Thyroid gland (tissue), 4 donors: ENCODE measurements around the gene DOK7. TPM values are rescaled to one million over a fixed set of nuclear protein-coding genes. Genes with fewer than 3 reads are reported as not detected.

Source experiments
- DNase-seq, 2 donors: peaks; one replicate each; pipeline ENCODE4 v3.0.0-alpha.2; 2019
- H3K27ac ChIP-seq, 3 donors: fragments of 200-600 bp; sonication (generic); 1 replicate in 2 of 3; 2 replicates in 1 of 3; pipeline ENCODE4 v1.5.1; 2016 to 2019; ENCODE audit warnings: mild to moderate bottlenecking in 1 of 3, moderate library complexity in 1 of 3
- H3K27me3 ChIP-seq: fragments of 200-600 bp; sonication (generic); one replicate; pipeline ENCODE4 v1.5.1; 2019
- H3K36me3 ChIP-seq, 2 donors: fragments of 200-600 bp; sonication (generic); one replicate each; pipeline ENCODE4 v1.5.1; 2016 to 2019
- H3K4me1 ChIP-seq, 2 donors: fragments of 200-600 bp; sonication (generic); one replicate each; pipeline ENCODE4 v1.5.1; 2017 to 2019
- H3K4me3 ChIP-seq, 3 donors: fragments of 200-600 bp; sonication (generic); replicated peaks in 1 of 3; 1 replicate in 2 of 3; 2 replicates in 1 of 3; pipeline ENCODE4 v1.5.1; 2016; ENCODE audit warnings: mild to moderate bottlenecking in 1 of 3
- H3K9me3 ChIP-seq: fragments of 200-600 bp; sonication (generic); one replicate; pipeline ENCODE4 v1.5.1; 2017
- POLR2A ChIP-seq, 2 donors: fragments of 450-650 bp; IDR thresholded peaks; one replicate each; pipeline ENCODE4 v1.6.1; 2017; ENCODE audit warnings: antibody characterized with exemption in 2 of 2, mild to moderate bottlenecking in 2 of 2, moderate library complexity in 1 of 2
- WGBS, 2 donors: methylation state at CpG; one replicate each; pipeline ENCODE4 v1.1.5; 2017; 5-methylcytosine and 5-hydroxymethylcytosine counted together
- intact Hi-C: fragments of 100-400 bp; cut with DNase I; formaldehyde crosslinking; loops from one replicate; pipeline ENCODE4 v1.15.1; 2023
- total RNA-seq, 4 donors: library from RNA; depleted of rRNA; stranded (reverse); fragments of >200 nt; gene quantifications; one replicate each; pipeline ENCODE4 v1.2.3, GENCODE V29; 2016
- TF ChIP-seq, protein P1 (sequence below), 6 experiments: fragments of 200-600 bp in 3 of 6; fragments of 450-650 bp in 3 of 6; sonication (generic) in 3 of 6; IDR thresholded peaks; one replicate each; pipeline ENCODE4 v1.5.1; 2016 to 2019; ENCODE audit warnings: antibody characterized with exemption in 6 of 6, mild to moderate bottlenecking in 2 of 6, inconsistent platforms in 1 of 6, moderate library complexity in 1 of 6

The DOK7 gene
- total RNA-seq, 4 donors from 2014 or later: 0.25 to 2.7 (median 0.52) TPM

DNA sequence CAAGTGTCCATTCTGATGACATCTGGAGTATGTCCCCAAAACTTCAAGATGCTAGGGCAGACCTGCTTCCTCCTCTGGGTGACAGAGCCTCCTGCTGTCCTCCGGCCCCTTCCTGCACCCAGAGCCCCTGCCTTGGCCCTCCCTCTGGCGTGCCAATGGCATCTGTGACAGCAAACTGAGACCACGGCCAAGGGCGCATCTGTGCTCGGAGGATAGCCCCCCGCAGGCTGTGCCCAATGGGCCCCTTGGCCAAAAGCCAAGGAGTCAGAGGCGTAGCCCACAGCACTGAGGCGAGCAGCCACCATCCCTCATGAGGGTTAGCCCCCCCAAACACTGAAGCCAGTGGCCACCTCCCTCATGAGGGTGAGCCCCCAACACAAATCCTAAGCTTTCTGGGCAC is 61.2 kb downstream of the DOK7 start:
- no peaks in the 10 kb centered on the region for H3K4me1 ChIP-seq
- DNase-seq: no peak
- H3K27ac ChIP-seq: no peak overlapping the region
- H3K4me3 ChIP-seq: no peak overlapping the region
- peaks cover 42 to 51% of the 10 kb centered on the region in 2 donors for H3K36me3 ChIP-seq
- H3K27me3 ChIP-seq: no peaks in the 10 kb centered on the region
- intact Hi-C loops: no loop called here
- no peak for TF ChIP-seq POLR2A (IDR thresholded peaks at IDR 0.05)
- TF ChIP-seq, protein P1, sequence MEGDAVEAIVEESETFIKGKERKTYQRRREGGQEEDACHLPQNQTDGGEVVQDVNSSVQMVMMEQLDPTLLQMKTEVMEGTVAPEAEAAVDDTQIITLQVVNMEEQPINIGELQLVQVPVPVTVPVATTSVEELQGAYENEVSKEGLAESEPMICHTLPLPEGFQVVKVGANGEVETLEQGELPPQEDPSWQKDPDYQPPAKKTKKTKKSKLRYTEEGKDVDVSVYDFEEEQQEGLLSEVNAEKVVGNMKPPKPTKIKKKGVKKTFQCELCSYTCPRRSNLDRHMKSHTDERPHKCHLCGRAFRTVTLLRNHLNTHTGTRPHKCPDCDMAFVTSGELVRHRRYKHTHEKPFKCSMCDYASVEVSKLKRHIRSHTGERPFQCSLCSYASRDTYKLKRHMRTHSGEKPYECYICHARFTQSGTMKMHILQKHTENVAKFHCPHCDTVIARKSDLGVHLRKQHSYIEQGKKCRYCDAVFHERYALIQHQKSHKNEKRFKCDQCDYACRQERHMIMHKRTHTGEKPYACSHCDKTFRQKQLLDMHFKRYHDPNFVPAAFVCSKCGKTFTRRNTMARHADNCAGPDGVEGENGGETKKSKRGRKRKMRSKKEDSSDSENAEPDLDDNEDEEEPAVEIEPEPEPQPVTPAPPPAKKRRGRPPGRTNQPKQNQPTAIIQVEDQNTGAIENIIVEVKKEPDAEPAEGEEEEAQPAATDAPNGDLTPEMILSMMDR (IDR thresholded peaks at IDR 0.05): no peak
- WGBS, 2 donors: 92 to 93% methylated on average over 7 to 8 of the region's 8 CpGs
- no peaks in the 10 kb centered on the region for H3K9me3 ChIP-seq

DNA sequence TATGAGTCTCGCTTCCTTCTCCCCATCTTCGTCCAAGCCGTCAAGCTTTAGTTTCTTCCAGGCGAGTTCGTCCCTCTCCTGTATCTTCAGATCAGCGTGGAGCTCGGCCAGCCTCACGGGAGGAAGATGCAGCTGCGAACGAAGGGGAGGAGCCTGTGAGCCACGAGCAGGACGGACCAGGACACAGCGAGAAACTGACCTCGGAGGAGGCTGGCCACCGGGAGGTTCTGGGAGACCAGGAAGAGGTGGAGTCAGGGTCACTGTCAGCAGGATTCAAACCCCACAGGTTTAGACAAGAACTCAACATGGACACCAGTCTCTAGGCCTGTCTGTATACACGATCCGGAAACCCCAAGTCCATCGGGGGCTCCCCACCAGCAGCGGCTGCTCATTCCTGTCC is 61.8 kb downstream of the DOK7 start:
- Histone ChIP-seq H3K27me3 (no peaks in the 10 kb centered on the region), H3K27ac (no peak overlapping the region), H3K4me3 (no peak overlapping the region), H3K4me1 (no peaks in the 10 kb centered on the region), H3K36me3 (peaks cover 37 to 47% of the 10 kb centered on the region in 2 donors), H3K9me3 (no peaks in the 10 kb centered on the region)
- TF ChIP-seq, protein P1 (IDR thresholded peaks at IDR 0.05): no peak
- no peak for TF ChIP-seq POLR2A (IDR thresholded peaks at IDR 0.05)
- DNase-seq: no peak
- 83 to 86% methylated on average over 18 to 19 of the region's 19 CpGs for WGBS, 2 donors
- intact Hi-C loops: no loop called here

DNA sequence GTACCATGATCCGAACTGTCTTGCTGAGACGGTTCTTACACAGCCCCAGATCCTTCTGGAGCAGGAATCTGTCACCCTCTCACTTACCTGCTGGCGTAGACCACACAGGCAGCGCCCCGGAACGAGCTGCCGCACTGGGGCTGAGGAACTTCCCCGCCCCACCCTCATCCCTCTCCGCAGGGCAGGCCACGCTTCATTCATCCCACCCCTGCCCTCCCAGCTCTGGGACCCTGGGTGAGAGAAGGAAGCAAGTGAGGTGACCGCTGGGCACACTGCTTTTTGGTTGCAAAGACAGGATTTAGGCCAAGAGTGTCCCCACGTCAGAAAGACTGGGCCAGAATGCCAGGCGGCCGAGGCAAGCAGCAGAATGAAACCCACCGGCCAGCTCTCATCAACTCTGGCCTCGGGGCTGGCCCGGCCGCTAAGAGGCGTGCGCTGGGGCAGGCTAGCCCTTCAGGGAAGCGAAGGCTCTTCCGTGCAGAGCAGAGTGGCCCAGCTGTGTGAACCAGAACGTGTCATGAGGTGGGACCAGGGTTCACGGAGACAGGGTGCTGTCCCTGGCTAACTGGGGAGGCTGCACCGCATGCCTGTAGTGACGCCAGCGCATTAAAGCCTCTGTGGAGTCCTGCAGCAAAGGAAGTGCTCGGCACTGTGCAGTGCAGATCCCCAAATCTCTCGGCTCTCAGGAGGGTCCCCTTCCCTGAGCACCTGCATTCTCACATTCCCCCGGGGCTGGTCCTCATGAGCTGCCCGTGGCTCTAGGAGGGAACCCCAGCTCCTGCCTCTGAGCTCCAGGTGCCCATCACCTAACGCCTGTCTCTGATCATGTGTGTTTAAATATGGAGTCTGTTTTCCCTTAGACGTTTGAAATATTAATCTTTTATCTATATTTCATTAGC is 62.7 kb downstream of the DOK7 start:
- peaks cover 5 to 7% of the 10 kb centered on the region in 2 donors for H3K4me1 ChIP-seq
- H3K27ac ChIP-seq: no peak overlapping the region
- TF ChIP-seq, protein P1 (IDR thresholded peaks at IDR 0.05): no peak
- TF ChIP-seq POLR2A (IDR thresholded peaks at IDR 0.05): no peak
- H3K9me3 ChIP-seq: no peaks in the 10 kb centered on the region
- no peak for DNase-seq
- intact Hi-C loops: no loop called here
- no peaks in the 10 kb centered on the region for H3K27me3 ChIP-seq
- WGBS, 2 donors: 82 to 84% methylated on average over 20 to 33 of the region's 33 CpGs
- H3K4me3 ChIP-seq: no peak overlapping the region
- peaks cover 33 to 40% of the 10 kb centered on the region in 2 donors for H3K36me3 ChIP-seq

DNA sequence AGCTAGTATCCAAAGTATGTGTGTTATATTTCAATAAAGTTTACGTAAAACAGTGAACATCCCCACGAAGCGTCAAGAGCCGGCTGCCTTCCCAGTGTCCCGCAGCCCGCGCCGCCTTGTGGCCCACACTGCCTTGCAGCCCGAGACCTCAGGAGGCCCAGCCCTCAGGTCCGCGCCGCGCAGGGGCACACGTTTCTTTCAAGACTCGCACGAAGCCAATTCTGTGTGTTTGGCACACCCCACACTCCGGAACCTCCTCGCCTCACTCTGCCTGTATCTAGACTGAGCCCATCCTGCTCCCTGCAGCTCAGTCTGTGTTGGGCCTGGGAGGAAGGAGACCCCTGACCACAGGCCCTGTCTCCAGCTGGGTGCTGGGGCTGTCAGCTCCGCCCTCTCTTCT is 63.4 kb downstream of the DOK7 start:
- peaks cover 32 to 35% of the 10 kb centered on the region in 2 donors for H3K36me3 ChIP-seq
- H3K4me3 ChIP-seq: no peak overlapping the region
- DNase-seq: no peak
- no peaks in the 10 kb centered on the region for H3K9me3 ChIP-seq
- WGBS, 2 donors: 95 to 98% methylated on average over 18 to 19 of the region's 19 CpGs
- H3K27me3 ChIP-seq: no peaks in the 10 kb centered on the region
- intact Hi-C loops: no loop called here
- H3K27ac ChIP-seq: no peak overlapping the region
- no peak for TF ChIP-seq POLR2A (IDR thresholded peaks at IDR 0.05)
- TF ChIP-seq, protein P1 (IDR thresholded peaks at IDR 0.05): no peak
- H3K4me1 ChIP-seq: peaks cover 12 to 14% of the 10 kb centered on the region in 2 donors
